GM18520 (cell line): ENCODE results near the gene NEK11.

Source experiments
- ATAC-seq: cut with Tn5 transposase; IDR thresholded peaks from one replicate; pipeline ENCODE4 v1.9.1; 2021; ENCODE audit not compliant: unreplicated experiment

The NEK11 gene

DNA sequence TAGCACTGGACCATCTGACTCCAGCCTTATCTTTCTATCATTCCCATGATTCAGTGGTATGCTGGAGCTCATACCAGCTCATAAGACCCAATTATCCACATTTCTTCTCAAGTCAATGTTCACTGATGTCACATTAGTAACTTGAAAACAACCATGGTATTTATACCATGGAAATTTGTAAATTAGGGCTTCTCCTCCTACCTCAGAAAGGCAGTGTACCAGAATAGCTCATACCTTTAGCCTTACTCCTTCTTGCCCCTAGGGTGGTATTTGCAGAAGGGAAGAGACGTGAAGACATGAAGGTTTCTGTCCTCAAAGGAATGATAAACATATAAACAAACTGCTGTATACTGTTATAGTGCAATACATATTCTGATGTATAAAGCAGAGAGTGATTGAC is 114.2 kb downstream of the NEK11 start:
- ATAC-seq = no peak

DNA sequence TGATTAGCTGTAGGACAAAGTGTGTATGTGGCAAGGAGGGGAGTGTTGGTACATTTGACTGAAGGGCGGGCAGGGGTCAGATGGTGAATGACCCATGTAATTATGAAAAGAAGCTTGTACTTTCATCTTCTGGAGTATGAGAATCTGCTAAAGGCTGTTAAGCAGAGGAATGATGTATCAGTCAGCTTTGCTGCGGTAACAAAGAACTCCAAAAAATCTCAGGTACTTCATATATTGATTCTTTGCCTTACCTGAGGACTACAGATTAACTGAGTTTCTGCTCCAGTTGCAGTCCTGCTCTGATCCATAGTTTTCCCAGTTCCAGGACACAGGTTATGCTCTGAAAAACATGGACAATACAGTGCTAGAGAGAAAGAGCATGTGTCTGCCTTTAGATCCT is 115.1 kb downstream of the NEK11 start:
- ATAC-seq = no peak

DNA sequence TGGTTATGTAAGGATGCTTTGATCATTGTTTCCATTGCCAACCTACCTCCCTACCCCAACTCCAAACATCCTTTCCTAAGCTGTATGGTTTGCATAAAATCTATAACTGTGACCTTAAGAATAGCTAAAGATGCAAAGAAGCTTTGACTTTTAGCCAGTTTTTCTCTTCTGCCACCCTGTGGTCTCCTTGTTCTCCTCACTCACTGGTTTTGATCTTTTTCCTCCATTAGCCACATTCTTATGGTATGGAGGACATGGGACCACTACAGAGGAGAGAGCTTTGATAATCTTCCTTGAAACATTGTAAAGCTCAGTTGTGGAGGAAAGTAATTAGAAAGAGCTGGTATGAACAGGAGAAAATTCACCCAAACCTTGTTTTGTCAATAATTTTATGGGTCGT is 115.9 kb downstream of the NEK11 start:
- ATAC-seq = no peak

DNA sequence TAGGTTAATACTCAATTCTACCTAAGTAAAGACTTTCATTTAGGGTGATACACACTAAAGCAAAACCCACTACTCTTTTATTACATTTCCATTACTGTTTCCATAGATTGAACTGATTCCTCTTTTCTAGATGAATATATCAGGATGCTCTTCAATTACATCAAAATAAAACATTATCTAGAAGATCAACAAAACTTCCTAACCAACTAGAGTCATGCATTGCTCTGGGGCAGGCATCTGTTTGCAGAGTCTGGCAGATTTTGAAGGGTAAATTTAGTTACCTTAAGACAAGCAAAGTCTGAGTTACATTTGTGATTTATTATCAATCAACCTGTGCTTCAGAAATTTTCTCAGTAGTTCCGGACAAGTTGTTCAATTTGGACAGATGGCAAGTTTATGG is 117.1 kb downstream of the NEK11 start:
- no peak for ATAC-seq

DNA sequence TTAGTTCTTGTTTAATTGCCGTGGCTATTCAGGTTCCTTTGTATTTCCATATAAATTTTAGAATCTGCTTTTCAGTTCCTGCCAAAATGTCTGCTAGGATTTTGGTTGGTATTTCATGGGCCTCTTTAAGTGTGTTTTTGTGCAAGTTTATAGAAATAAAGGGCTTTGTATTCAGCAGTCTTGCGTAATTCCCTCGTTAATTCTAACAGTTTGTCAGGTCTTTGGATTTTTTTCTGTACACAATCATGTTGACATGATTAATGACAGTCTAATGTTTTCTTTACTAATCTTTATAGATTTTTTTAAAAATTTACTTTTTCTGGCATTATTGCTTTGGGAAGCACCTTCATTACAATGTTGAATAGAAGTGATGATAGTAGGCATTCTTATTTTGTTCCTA is 120.9 kb downstream of the NEK11 start:
- ATAC-seq = no peak

DNA sequence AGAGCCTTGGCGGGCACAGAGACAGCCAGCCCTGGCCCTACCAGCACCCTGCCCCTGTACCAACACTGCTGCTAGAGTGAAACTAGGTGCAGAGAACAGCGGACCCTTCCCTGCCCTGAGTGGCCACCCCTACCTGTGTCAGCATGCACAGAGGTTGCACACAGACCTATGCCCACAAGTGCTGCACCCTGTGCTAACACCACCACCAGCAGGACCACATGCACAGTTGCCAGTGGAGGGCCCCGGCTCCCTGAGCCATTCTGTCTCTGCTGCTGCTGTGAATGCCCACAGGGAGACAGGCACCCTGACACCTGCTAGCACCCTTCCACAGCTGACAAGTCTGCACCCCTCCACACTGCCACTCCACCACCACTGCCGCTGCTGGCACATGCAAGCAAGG is 131.8 kb downstream of the NEK11 start:
- ATAC-seq = no peak

DNA sequence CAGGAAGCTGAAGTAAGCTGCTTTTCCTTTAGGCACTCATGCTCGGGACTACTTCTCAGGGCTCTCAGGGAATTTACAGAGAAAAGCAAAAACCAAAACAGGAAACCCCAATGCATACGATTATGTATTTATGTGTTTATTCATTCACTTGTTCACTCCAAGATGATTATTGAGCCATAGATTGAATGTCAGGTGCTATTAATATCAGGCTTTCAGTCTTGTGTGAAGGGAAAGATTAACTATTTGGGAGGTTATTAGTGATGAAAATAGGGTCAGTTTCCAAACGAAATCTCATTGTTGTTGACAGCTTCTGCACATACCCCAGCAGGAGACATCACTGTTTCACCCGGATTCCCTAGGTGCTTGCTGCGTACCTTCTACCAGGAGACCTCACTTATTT is 135.8 kb downstream of the NEK11 start:
- ATAC-seq = no peak

DNA sequence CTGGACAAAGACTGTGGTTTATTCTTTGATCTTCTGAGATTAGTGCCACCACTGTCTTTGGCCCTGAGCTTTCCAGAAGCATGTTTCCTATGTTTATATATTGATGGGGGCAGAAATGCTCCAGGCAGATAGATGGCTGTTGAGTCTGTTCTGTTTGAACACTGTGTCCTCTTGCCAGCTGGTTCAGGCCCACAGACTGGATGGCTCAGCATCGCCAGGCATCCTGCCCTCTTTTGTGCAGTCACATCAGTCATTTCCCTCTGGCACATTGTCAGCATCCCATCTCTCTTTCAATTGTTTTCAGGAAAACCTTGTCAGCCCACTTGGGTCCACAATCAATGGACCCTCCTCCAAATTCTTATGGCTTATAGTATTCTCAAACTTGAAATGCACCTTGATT is 141.2 kb downstream of the NEK11 start:
- no peak for ATAC-seq

DNA sequence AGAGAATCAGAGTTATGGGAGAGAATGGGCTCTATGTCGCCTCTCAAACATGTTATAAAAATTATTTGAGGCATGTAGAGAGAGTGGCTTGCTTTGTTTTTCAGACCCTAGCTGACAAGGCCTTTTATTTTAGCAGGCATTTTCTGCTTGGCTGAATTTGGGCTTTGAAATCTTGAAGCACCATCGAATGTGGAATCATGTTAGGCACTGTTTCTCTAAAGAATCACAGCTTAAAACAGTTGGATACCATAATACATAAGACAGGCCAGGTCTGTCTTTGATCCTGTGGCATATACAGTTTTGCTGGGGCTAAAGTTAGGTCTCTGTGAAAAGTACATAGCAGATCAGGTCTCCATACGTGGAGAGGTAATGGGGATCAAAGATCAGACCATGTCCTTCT is 142.7 kb downstream of the NEK11 start:
- no peak for ATAC-seq

DNA sequence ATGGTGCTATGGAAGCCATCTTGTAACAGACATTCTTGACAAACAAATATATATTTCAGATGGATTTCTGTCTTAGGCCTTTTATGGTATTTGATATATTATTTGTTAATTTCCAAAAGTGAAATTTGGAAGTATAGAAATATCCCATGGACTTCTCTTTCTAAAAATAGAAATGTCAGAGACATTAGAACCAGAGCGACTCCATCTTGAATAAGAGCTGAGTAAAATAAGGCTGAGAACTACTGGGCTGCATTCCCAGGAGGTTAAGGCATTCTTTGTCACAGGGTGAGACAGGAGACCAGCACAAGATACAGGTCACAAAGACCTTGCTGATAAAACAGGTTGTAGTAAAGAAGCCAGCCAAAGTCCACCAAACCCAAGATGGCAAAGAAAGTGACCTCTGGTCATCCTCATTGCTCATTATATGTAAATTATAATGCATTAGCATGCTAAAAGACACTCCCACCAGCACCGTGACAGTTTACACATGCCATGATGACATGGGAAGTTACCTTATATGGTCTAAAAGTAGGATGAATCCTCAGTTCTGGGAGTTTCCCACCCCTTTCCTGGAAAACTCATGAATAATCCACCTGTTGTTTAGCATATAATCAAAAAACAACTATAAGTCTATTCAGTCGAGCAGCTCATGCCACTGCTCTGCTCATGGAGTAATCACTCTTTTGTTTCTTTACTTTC is 146.0 kb downstream of the NEK11 start:
- no peak for ATAC-seq

DNA sequence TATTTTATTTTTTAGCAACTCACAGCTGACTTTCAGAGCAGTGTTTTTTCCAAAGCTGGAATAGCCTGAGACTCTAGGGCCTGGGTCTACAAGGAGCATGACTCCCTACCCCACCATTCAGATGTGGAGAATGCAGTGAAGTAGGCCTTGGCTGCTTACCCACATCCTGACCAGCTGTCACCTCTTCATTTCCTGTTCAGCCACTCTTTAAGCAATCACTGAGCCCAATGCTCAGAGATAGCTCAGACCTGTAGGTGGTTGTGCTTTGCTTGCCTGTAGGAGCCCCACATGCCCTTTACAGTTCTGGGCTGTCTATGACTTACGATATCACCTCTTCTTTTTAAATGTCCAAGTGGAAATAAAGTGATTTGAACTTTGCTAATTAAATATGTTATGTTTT is 148.1 kb downstream of the NEK11 start:
- peak; percentile 71 for ATAC-seq

DNA sequence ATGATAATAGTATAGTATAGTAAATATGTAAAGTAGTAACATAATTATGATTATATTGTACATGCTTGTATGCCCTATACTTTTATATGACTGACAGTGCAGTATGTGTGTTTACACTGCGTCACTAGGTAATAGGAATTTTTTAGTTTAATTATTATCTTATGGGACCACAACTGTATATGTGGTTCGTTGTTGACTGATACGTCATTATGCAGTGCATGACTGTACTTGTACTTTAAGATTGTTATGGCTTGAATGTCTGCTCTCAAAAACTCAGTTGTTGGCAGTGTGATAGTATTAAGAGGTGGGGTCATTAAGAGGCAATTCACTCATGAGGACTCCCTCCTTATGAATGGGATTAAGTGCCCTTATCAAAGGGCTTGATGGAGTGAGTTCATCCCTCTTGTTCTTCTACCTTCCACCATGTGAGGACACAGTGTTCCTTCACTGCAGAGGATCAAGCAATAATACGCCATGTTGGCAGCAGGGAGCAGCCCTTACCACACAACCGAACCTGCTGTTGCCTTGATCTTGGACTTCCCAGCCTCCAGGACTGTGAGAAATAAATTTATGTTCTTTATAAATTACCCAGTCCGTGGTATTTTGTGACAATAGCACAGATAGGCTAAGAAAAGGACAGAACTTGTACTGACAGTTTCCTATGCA is 152.2 kb downstream of the NEK11 start:
- ATAC-seq = no peak

DNA sequence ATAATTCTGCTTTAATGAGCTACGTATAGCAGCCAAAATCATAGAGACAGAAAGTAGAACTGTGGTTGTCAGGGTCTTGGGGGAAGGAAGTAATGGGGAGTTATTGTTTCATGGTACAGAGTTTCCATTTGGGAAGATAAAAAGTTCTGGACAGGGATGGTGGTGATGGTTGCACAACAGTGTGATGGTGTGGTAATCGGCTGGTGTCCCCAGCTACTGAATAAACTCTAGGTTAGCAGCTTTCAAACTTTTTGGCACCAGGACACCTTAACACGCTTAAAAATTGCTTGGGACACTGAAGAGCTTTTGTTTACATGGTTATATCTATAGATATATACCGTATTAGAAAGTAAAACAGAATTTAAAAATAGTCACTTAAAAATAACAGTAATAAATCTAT is 166.0 kb downstream of the NEK11 start:
- no peak for ATAC-seq

DNA sequence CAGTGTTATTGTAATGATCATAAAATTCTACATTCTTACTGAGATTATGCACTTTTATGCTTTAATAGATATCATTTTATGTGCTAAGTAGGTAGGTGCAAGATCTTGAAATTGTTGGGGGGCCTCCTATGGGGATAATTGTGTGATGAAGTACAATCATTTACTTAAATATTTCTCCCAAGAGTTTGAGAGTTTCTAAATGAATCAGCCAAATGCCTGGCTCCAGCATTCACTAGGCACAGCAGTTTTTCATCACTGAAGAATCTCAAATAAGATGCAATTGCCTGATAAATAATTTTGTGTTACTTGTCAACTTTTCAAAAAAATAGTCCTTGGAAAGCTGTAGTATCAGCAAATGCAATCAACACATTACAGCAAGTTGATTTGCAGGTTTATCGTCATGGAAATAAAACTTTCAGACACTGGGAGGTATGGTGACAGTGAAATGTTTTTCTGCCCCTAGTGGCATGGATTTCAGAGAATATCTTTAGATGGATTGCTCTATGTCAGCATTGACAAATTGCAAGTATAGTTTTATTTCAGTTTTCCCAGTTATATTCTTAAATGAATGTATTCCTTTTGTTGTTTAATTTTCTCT is 167.1 kb downstream of the NEK11 start:
- no peak for ATAC-seq

DNA sequence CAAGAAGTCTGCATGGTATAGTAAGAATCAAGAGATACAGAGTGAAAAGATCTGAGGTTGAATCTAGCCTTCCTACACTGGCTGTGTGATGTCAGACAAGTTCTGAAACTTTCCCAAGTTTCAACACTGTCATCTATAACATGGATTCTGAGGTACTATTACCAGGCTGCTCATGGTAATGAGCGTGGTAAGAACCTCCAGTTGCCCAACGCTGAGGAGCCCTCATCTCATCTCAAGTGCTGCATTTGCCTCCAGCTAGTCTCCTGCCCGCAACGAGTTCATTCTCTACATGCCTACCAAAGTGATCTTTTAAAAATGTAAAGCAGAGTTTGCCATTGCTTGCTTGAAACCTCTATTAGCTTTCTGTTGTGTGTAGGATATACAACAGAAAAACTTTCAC is 168.1 kb downstream of the NEK11 start:
- no peak for ATAC-seq

DNA sequence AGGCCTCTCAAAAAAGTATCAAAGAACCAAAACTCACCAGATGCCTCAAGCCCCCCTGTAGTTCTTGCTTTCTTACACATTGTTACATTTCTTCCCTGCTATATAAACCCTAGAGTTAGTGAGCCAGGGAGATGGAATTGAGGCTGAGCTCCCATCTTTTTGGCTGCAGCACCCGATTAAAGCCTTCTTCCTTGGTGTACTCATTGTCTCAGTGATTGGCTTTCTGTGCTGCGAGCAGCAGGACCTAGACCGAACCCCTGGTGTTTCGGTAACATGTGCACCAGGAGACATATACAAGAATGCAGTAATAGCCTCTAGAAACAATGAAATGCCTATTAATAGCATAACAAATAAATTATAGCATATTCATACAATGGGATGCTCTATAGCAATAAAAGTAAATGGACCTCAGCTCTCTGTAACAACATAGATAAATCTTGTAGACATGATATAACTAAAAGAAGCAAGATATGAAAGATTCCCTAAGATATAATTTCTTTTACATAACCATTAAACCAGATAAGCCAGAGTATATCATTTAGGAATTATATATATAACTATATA is 174.0 kb downstream of the NEK11 start:
- ATAC-seq = no peak

DNA sequence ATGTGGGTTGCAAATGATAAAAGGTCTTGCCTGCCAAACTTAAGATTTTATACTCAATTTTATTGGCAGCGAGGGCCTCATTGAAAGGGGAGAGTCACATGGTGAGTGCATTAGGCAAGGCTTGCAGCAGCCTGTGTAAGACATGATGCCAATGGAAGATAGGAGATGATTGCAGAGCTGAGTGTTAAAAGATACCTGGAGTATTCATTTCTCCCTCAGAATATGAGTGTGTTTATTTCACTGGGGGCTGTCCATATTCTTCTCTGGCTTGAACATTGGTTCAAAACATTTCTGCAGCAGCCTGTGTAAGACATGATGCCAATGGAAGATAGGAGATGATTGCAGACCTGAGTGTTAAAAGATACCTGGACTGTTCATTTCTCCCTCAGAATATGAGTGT is 189.7 kb downstream of the NEK11 start:
- no peak for ATAC-seq

DNA sequence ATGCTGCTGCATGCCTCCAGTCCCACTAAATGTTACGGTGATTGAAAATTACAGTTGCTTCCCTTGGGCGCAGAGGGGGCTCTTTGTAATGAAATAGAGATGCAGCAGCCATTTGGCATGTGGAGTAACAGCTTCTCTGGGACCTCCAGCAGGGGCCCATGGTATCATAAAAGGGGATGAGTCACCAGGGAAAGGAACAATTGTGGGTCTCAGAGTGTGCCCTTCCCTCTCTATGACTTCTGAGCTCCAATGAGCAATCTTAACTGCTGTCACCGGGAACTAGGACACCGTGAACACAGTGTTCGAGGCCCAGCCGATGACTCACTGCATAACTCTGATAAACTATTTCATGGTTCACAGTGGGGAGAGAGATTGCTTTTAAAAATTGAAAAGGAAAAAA is 190.1 kb downstream of the NEK11 start:
- no peak for ATAC-seq

DNA sequence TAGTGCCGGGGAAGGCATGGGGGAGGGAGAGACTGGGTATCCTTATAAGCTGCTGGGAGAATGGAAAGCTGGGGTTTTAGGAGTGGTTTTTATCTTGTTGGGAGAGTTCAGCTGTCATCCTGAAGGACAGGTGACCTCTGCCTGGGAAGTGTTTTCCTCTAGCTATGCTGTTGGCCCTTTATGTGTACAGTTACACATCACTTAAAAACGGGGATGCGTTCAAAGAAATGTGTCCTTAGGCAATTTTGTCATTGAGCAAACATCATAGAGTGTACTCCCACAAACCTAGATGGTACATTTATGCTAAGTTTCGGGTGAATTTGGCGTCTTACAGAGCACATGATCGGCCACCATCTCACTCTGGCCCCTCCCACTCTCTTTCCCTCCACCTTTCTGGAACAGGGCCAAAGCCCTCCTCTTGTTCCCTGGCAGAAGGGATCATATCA is 190.6 kb downstream of the NEK11 start:
- no peak for ATAC-seq

DNA sequence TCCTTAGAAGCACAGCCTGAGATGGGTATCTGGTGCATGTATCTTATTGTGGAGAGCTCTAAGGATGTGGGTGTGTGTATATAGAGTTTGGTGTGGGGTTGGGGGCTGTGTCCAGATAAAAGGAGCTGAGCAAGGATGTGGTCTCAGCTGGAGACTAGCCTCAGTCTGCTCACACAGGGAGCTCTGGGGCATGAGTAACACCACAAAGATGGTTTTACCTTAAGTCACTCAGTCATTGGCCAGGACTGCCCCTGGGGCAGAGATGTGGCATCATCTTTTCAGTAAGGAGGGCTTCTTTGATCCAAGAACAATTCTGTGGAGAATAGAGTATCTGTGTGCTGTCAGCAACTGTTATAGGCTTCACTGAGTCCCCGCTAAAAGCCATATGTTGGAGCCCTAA is 191.5 kb downstream of the NEK11 start:
- ATAC-seq = no peak

DNA sequence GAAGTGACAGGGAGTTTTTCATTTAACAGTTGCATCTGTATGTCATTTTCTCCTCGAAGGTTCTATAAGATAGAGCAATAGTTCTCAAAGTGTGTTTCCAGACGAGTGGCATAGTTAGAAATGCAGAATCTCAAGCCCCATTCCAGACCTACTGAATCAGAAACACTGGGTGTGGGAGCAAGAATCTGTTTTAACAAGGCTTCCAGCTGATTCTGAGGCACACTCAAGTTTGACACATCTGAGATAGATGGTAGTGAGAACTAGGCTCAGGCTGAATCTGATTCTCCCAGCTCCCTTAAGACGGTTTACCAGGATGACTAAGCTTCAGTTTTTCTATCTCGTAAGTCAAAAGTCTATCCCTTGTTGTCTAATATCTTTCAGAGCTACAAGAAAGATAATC is 195.1 kb downstream of the NEK11 start:
- ATAC-seq = no peak

DNA sequence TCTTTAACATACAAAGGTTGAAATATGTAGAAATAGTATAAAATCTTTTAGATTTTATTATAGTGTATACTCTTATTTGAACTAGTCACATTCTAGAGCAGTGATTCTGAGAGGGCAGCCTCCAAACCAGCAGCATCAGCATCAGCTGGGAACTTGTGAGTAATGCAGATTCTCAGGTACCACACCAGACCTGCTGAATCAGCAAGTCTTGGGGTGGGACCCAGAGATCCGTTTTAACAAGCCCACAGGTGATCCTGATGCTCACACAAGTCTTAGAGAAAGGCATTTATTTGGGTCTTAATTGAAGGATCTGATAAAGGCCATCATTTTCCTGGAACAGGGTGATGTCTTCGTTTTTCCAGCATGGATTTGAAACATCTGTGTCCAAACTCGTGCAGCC is 195.9 kb downstream of the NEK11 start:
- no peak for ATAC-seq
